CD4-positive, alpha-beta T cell (primary cell): ENCODE results near the gene CELA3B. TPM values are rescaled to one million over a fixed set of nuclear protein-coding genes. Genes with fewer than 3 reads are reported as not detected.

Experiments
- ATAC-seq: fragments of 200-7000 bp; cut with Tn5 transposase; one replicate; pipeline ENCODE4 v1.10.0; 2022; ENCODE audit warnings: mild to moderate bottlenecking; ENCODE audit not compliant: poor library complexity
- CTCF ChIA-PET: fragments of 350-600 bp; sonication (Branson Sonifier 250); formaldehyde crosslinking; loops from one replicate; lab custom pipeline; 2021; ENCODE audit warnings: antibody characterized with exemption, inconsistent platforms; lab: Charles Lee
- POLR2A ChIA-PET: fragments of 350-600 bp; sonication (Branson Sonifier 250); formaldehyde crosslinking; loops from one replicate; lab custom pipeline; 2021; ENCODE audit warnings: antibody characterized with exemption, inconsistent platforms; lab: Charles Lee
- DNase-seq, 14 experiments: peaks; one replicate each; pipeline ENCODE4 v3.0.0-alpha.2; 2013 to 2020; ENCODE audit warnings: mixed read lengths in 2 of 14
- H3K27ac ChIP-seq, 2 donors: one replicate each; pipeline versions ENCODE4 v1.5.1 to v1.7.0; 2013; ENCODE audit warnings: low read length in 2 of 2, low read depth in 1 of 2, mild to moderate bottlenecking in 1 of 2
- H3K27me3 ChIP-seq, 2 experiments: 1 replicate in 1 of 2; 2 replicates in 1 of 2; pipeline versions ENCODE4 v1.6.1 to v1.7.0; 2013; ENCODE audit warnings: low read length in 2 of 2, control low read depth in 1 of 2, mild to moderate bottlenecking in 1 of 2, moderate library complexity in 1 of 2; ENCODE audit not compliant: insufficient read depth in 2 of 2, control insufficient read depth in 1 of 2
- H3K36me3 ChIP-seq: one replicate; pipeline ENCODE4 v1.6.1; 2013; ENCODE audit warnings: low read length, control low read depth; ENCODE audit not compliant: insufficient read depth
- H3K4me1 ChIP-seq: one replicate; pipeline ENCODE4 v1.6.1; 2013; ENCODE audit warnings: low read length, control low read depth; ENCODE audit not compliant: insufficient read depth
- H3K4me3 ChIP-seq: one replicate; pipeline ENCODE4 v1.5.1; 2013; ENCODE audit warnings: mild to moderate bottlenecking, low read length, moderate library complexity
- H3K9me3 ChIP-seq, 2 experiments: 1 replicate in 1 of 2; 2 replicates in 1 of 2; pipeline versions ENCODE4 v1.6.1 to v1.7.0; 2013; ENCODE audit warnings: low read length in 2 of 2, mild to moderate bottlenecking in 2 of 2, control low read depth in 1 of 2, moderate library complexity in 1 of 2; ENCODE audit not compliant: control insufficient read depth in 1 of 2, insufficient read depth in 1 of 2
- H3K27ac Mint-ChIP-seq: one replicate; pipeline ENCODE4 v1.8.0; 2020; ENCODE audit warnings: mixed read lengths
- H3K27me3 Mint-ChIP-seq: one replicate; pipeline ENCODE4 v1.8.0; 2021; ENCODE audit warnings: mixed read lengths
- H3K36me3 Mint-ChIP-seq: one replicate; pipeline ENCODE4 v1.8.0; 2021; ENCODE audit warnings: low read depth, mixed read lengths
- H3K4me1 Mint-ChIP-seq: one replicate; pipeline ENCODE4 v1.8.0; 2021; ENCODE audit warnings: low read depth, mixed read lengths
- H3K4me3 Mint-ChIP-seq: one replicate; pipeline ENCODE4 v1.8.0; 2020; ENCODE audit warnings: mild to moderate bottlenecking, mixed read lengths
- H3K9me3 Mint-ChIP-seq: one replicate; pipeline ENCODE4 v1.8.0; 2020; ENCODE audit warnings: mixed read lengths
- intact Hi-C, 2 experiments: fragments of 100-400 bp; cut with DNase I in 1 of 2; cut with micrococcal nuclease in 1 of 2; formaldehyde crosslinking; loops; one replicate each; pipeline versions ENCODE4 v1.15.1 to v1.9.0; 2023 to 2025; cut with DNase I, micrococcal nuclease
- total RNA-seq, 174 experiments: library from RNA in 2 of 174; stranded (reverse) in 2 of 174; gene quantifications; one replicate each; pipeline ENCODE4 v1.2.3 and lab custom pipeline; 2021 to 2026
- TF ChIP-seq, protein P1 (sequence below): fragments of 200-600 bp; IDR thresholded peaks from one replicate; pipeline ENCODE4 v1.8.0; 2022; ENCODE audit warnings: antibody characterized with exemption, mild to moderate bottlenecking

CELA3B gene
- total RNA-seq, 2 experiments from 2014 or later, result not detected

DNA sequence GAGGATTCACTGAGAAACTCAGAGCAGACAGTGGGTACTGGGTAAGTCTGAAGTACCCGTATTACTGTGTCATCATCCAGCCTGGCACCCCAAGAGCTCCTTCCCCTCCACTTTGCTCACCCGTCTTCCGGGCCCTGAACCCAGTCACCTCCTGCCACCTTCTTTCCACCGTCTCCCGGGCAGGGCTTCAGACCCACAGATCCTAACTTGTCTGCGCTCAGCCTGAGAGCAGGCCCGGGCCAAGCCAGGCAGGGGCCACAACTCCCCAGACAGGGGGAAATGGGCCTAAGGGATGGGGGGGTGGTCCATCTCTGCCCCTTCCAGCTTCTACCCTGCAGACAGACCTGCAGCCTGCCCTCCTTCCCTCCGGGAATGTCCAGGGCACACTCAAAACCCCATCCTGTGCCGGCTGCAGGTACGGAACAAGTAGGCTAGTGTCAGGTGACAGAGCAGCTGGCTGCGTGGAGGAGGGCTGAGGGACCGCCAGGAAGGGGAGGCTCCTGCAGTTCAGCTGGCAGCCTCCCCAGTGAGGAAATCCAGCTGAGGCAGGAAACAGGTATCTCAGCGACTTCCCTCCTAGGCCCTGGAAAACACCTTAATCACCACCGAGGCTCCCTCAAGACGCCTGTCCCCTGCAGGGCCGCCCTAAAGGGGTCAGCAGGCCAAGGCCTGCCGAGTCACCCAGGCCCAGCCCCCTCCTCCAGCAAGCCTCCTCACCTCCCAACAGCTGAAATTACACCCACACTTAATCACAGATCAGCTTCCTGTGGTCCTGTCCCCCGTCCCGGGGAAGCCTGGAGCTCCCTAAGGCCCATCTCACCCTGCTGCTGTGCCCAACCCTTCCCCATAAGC is 43.2 kb upstream of the CELA3B start:
- Histone ChIP-seq H3K4me1 (peaks cover 25% of the 10 kb centered on the region), H3K27me3 (no peaks in the 10 kb centered on the region), H3K36me3 (no peaks in the 10 kb centered on the region), H3K27ac (no peak overlapping the region), H3K4me3 (no peak overlapping the region), H3K9me3 (no peaks in the 10 kb centered on the region)
- no peaks in the 10 kb centered on the region for H3K9me3 Mint-ChIP-seq
- H3K36me3 Mint-ChIP-seq, result no peaks in the 10 kb centered on the region
- ChIA-PET CTCF (no interaction called here), POLR2A (interaction anchor here (1.0 kb wide), 1 partner anchor 9 kb away, joined by 3 read pairs; no protein-coding TSS in a partner anchor)
- peak in 1 of 14 experiments; percentile 38 for DNase-seq
- peak overlapping the region; percentile 43 for H3K27ac Mint-ChIP-seq
- peaks cover 26% of the 10 kb centered on the region for H3K4me1 Mint-ChIP-seq
- intact Hi-C loops, result no loop called here
- peak overlapping the region; percentile 38 for H3K4me3 Mint-ChIP-seq
- ATAC-seq, result peak; percentile 27
- H3K27me3 Mint-ChIP-seq, result no peaks in the 10 kb centered on the region
- TF ChIP-seq, protein P1, sequence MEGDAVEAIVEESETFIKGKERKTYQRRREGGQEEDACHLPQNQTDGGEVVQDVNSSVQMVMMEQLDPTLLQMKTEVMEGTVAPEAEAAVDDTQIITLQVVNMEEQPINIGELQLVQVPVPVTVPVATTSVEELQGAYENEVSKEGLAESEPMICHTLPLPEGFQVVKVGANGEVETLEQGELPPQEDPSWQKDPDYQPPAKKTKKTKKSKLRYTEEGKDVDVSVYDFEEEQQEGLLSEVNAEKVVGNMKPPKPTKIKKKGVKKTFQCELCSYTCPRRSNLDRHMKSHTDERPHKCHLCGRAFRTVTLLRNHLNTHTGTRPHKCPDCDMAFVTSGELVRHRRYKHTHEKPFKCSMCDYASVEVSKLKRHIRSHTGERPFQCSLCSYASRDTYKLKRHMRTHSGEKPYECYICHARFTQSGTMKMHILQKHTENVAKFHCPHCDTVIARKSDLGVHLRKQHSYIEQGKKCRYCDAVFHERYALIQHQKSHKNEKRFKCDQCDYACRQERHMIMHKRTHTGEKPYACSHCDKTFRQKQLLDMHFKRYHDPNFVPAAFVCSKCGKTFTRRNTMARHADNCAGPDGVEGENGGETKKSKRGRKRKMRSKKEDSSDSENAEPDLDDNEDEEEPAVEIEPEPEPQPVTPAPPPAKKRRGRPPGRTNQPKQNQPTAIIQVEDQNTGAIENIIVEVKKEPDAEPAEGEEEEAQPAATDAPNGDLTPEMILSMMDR, result no peak

DNA sequence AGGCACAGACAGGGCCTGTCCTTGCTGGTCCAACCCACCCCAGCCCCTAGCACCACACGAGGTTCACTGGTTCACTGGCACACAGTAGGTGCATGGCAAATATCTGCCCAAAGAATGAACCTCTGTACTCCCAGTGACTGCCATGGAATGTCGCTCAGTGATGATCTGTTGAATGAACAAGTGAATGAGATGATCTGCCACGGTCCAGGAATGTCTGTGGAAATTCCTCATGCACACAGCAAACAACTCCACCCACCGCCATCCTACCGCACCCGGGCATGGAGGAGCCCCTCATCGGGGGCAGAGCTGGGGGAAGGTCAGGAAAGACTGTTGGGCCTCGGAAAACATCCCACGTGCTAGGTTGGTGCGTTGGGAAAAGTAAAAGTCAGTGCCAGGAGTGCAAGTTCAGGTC is 41.4 kb upstream of the CELA3B start:
- DNase-seq, result no peak
- peaks cover 27% of the 10 kb centered on the region for H3K4me1 Mint-ChIP-seq
- H3K4me3 ChIP-seq, result no peak overlapping the region
- no peaks in the 10 kb centered on the region for H3K36me3 Mint-ChIP-seq
- no peak for ATAC-seq
- peaks cover 25% of the 10 kb centered on the region for H3K4me1 ChIP-seq
- no peaks in the 10 kb centered on the region for H3K9me3 ChIP-seq
- no peak overlapping the region for H3K27ac Mint-ChIP-seq
- H3K27ac ChIP-seq, result no peak overlapping the region
- intact Hi-C loops, result loop anchor here in 1 of 2 experiments (5.0 kb wide), 2 partner anchors 153 to 1148 kb away; partner anchors contain the start of genes HP1BP3 and USP48
- TF ChIP-seq, protein P1, result no peak
- CTCF ChIA-PET, result no interaction called here
- no peaks in the 10 kb centered on the region for H3K36me3 ChIP-seq
- POLR2A ChIA-PET, result no interaction called here
- no peaks in the 10 kb centered on the region for H3K9me3 Mint-ChIP-seq
- no peaks in the 10 kb centered on the region for H3K27me3 Mint-ChIP-seq
- H3K4me3 Mint-ChIP-seq, result peak overlapping the region; percentile 83
- no peaks in the 10 kb centered on the region for H3K27me3 ChIP-seq

DNA sequence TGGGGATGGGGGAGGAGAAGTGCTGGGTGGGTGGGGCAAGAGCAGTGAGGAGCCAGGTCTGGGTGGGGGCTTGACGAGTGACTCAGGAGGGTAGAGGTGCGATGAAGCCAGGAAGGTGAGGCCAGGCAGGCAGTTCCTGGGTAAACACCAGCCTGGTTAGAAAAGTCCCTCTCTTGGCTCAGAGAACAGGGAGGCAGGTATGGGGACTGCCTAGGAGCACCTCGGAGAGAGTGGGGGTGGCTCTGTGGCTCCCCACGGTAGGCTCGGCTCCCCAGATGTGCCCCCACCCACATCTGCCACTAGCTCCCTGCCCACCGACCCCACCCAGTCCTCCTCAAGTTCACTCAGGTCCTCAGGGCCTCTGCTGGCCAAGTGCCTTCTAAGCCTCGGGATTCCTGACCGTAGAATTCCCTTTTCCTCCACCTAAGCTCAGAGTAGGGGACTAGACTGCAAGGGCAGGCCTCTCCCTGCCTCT is 40.9 kb upstream of the CELA3B start:
- no peak overlapping the region for H3K27ac ChIP-seq

More for the DNA sequence above, 40.9 kb upstream of the CELA3B start:
- H3K4me3 Mint-ChIP-seq, result peak overlapping the region; percentile 83
- ChIA-PET CTCF (no interaction called here), POLR2A (interaction anchor here (1.3 to 2.0 kb wide), 2 partner anchors 21 to 89 kb away, joined by 4 to 5 read pairs; no protein-coding TSS in a partner anchor)
- no peaks in the 10 kb centered on the region for H3K36me3 Mint-ChIP-seq
- ATAC-seq (no peak), DNase-seq (peak in 1 of 14 experiments; percentile 28)
- Histone ChIP-seq H3K36me3 (no peaks in the 10 kb centered on the region), H3K4me3 (no peak overlapping the region), H3K4me1 (peaks cover 25% of the 10 kb centered on the region), H3K9me3 (no peaks in the 10 kb centered on the region), H3K27me3 (no peaks in the 10 kb centered on the region)
- TF ChIP-seq, protein P1, result no peak
- intact Hi-C loops, result loop anchor here in 1 of 2 experiments (5.0 kb wide), 2 partner anchors 154 to 1149 kb away; partner anchors contain the start of genes HP1BP3 and USP48
- no peak overlapping the region for H3K27ac Mint-ChIP-seq
- H3K9me3 Mint-ChIP-seq, result no peaks in the 10 kb centered on the region
- H3K4me1 Mint-ChIP-seq, result peaks cover 27% of the 10 kb centered on the region
- no peaks in the 10 kb centered on the region for H3K27me3 Mint-ChIP-seq
